Prostate gland (tissue), 2 donors: ENCODE data around the gene USP40.

Source experiments
- CTCF ChIP-seq, 4 experiments: fragments of 200-600 bp in 2 of 4; fragments of 450-650 bp in 2 of 4; sonication (generic) in 2 of 4; IDR thresholded peaks; 1 replicate in 3 of 4; 2 replicates in 1 of 4; pipeline ENCODE4 v1.5.1; 2016 to 2019; ENCODE audit warnings: antibody characterized with exemption in 4 of 4, mild to moderate bottlenecking in 2 of 4, moderate library complexity in 2 of 4
- POLR2A ChIP-seq: fragments of 450-650 bp; IDR thresholded peaks from one replicate; pipeline ENCODE4 v1.6.1; 2016; ENCODE audit warnings: antibody characterized with exemption, mild to moderate bottlenecking

DNA sequence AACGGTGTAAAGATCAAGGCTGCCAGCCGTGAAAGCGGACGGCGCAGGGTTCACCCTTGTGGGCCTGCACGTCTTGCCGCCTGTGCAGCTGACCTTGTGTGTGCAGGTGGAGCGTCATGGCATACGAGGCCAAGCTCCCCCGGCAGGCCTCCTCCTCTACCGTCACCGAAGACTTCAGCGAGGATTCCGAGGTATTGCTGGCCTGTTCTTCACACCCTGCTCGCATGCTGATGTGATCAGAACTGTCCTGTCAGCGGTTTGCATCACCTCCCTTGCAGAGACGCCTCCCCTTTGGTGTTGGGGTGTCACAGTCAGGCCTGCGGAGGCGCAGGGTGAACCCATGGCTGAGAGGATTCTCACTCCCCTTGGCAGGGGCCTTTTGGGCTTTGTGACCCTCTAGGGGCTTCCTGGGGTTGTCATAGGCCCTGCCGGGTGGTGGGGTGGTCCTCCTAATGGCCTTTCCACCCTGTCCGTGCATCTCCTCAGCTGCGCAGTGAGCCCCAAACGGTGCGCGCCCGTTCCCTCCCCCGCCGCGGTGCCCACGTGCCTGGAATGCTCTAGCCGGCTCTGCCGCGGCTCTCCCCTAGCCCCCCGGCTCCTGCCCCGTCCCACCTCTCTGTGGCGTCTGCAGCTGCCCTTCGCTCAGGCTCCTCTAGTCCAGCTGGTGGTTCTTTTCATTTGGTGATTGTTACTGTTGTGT lies 119.8 kb downstream of the USP40 start:
- no peak for TF ChIP-seq CTCF (IDR thresholded peaks at IDR 0.05)
- no peak for TF ChIP-seq POLR2A
